Stomach (tissue), 4 donors: ENCODE data around the gene TRIM32.

Experiments
- POLR2A ChIP-seq, 4 donors: fragments of 450-650 bp; IDR thresholded peaks; one replicate each; pipeline ENCODE4 v1.6.1; 2016; ENCODE audit warnings: antibody characterized with exemption in 4 of 4, control low read depth in 2 of 4, mild to moderate bottlenecking in 1 of 4, moderate library complexity in 1 of 4
- POLR2AphosphoS5 ChIP-seq, 3 donors: sonication (generic); formaldehyde crosslinking; IDR thresholded peaks; one replicate each; pipeline ENCODE4 v1.6.1; 2016; ENCODE audit warnings: antibody characterized with exemption in 3 of 3
- TF ChIP-seq, protein P1 (sequence below), 7 experiments: fragments of 450-650 bp in 4 of 7; fragments of 200-600 bp in 3 of 7; sonication (generic) in 3 of 7; IDR thresholded peaks; one replicate each; pipeline ENCODE4 v1.5.1; 2016 to 2019; ENCODE audit warnings: antibody characterized with exemption in 7 of 7, control low read depth in 2 of 7, mild to moderate bottlenecking in 1 of 7

DNA sequence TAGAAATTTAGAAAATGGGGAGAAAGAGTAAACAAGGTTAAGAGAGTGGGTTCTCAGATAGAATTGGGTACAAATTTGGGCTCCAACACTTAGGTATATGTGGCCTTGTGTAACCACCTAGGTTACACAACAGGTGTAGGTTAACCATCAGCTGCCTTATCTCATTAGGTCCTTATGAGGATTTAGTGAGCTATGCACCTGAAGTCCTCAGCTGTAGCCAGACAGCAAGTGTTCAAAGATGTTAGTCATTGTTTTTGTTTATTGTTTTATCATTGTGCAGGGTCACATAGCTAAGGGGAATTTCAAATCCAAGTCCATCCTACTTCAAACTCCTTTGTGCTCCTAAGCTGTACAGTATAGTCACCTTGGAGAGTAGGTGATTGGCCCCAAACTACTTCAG lies 970 bp upstream of the TRIM32 start:
- TF ChIP-seq, protein P1, sequence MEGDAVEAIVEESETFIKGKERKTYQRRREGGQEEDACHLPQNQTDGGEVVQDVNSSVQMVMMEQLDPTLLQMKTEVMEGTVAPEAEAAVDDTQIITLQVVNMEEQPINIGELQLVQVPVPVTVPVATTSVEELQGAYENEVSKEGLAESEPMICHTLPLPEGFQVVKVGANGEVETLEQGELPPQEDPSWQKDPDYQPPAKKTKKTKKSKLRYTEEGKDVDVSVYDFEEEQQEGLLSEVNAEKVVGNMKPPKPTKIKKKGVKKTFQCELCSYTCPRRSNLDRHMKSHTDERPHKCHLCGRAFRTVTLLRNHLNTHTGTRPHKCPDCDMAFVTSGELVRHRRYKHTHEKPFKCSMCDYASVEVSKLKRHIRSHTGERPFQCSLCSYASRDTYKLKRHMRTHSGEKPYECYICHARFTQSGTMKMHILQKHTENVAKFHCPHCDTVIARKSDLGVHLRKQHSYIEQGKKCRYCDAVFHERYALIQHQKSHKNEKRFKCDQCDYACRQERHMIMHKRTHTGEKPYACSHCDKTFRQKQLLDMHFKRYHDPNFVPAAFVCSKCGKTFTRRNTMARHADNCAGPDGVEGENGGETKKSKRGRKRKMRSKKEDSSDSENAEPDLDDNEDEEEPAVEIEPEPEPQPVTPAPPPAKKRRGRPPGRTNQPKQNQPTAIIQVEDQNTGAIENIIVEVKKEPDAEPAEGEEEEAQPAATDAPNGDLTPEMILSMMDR (IDR thresholded peaks at IDR 0.05) = no peak
- TF ChIP-seq POLR2A (IDR thresholded peaks at IDR 0.05) = no peak
- no peak for TF ChIP-seq POLR2AphosphoS5 (IDR thresholded peaks at IDR 0.05)
